Tibial nerve (tissue), 4 donors: ENCODE measurements around the gene QSOX2. TPM values are rescaled to one million over a fixed set of nuclear protein-coding genes. Genes with fewer than 3 reads are reported as not detected.

ENCODE experiments used
- DNase-seq, 2 donors: peaks; one replicate each; pipeline ENCODE4 v3.0.0-alpha.2; 2019; ENCODE audit warnings: low spot score in 2 of 2
- H3K27ac ChIP-seq, 4 donors: fragments of 200-600 bp; sonication (generic) in 3 of 4; one replicate each; pipeline ENCODE4 v1.5.1; 2017 to 2019; ENCODE audit warnings: mild to moderate bottlenecking in 1 of 4
- H3K27me3 ChIP-seq, 2 donors: fragments of 200-600 bp; sonication (generic) in 1 of 2; one replicate each; pipeline versions ENCODE4 v1.5.1 to v1.6.0; 2017 to 2019
- H3K36me3 ChIP-seq, 3 donors: fragments of 200-600 bp; sonication (generic); one replicate each; pipeline ENCODE4 v1.5.1; 2018 to 2019
- H3K4me1 ChIP-seq, 4 donors: fragments of 200-600 bp; sonication (generic) in 3 of 4; one replicate each; pipeline ENCODE4 v1.5.1; 2017 to 2019
- H3K4me3 ChIP-seq, 4 donors: fragments of 200-600 bp; sonication (generic) in 3 of 4; one replicate each; pipeline ENCODE4 v1.5.1; 2017 to 2019; ENCODE audit warnings: mild to moderate bottlenecking in 1 of 4, moderate library complexity in 1 of 4
- H3K9me3 ChIP-seq, 4 donors: fragments of 200-600 bp; sonication (generic) in 3 of 4; one replicate each; pipeline ENCODE4 v1.5.1; 2017 to 2019
- EP300 ChIP-seq, 2 donors: sonication (generic); formaldehyde crosslinking; IDR thresholded peaks; one replicate each; pipeline ENCODE4 v1.6.1; 2017; ENCODE audit warnings: antibody characterized with exemption in 2 of 2, mild to moderate bottlenecking in 1 of 2
- POLR2A ChIP-seq, 2 donors: fragments of 450-650 bp; IDR thresholded peaks; one replicate each; pipeline ENCODE4 v1.6.1; 2017; ENCODE audit warnings: antibody characterized with exemption in 2 of 2, mild to moderate bottlenecking in 2 of 2, moderate library complexity in 2 of 2
- whole genome bisulfite sequencing, 2 donors: methylation state at CpG; one replicate each; pipeline ENCODE4 v1.1.5; 2018; 5-methylcytosine and 5-hydroxymethylcytosine counted together
- total RNA-seq, 4 donors: library from RNA; depleted of rRNA; stranded (reverse); fragments of >200 nt; gene quantifications; one replicate each; pipeline ENCODE4 v1.1.0, GENCODE V29; 2016
- TF ChIP-seq, protein P1 (sequence below), 5 experiments: fragments of 200-600 bp in 3 of 5; fragments of 450-650 bp in 2 of 5; sonication (generic) in 3 of 5; IDR thresholded peaks; one replicate each; pipeline ENCODE4 v1.5.1; 2016 to 2019; ENCODE audit warnings: antibody characterized with exemption in 5 of 5, mild to moderate bottlenecking in 3 of 5, moderate library complexity in 2 of 5

The QSOX2 gene
- total RNA-seq, 4 donors from 2014 or later = 10.2 to 16.8 (median 11.8) TPM

DNA sequence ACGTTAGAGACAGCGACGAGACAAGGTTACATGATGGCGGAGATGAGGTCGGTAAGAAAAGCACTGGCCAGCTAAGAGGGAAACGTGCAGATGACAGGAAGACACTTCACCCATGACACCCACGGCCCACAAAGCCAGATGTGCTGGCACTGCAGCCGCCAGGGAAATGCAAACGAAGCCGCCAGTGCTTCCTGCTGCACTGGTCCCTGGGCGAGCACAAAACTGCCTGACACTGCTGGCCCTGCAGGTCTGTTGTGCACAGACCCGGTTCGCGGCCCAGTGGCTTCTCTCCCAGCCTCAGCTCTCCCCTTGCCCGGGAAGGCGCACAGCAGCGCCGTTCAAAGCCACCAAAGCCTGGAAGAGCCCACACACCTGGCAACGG, 20.3 kb downstream of the QSOX2 start:
- WGBS, 2 donors = 89% methylated on average over 16 to 19 of the region's 19 CpGs
- Histone ChIP-seq H3K4me1 (no peaks in the 10 kb centered on the region), H3K36me3 (peaks cover 0 to 63% (median 4%) of the 10 kb centered on the region in 3 donors), H3K27ac (peak overlapping the region in 1 of 4 donors; percentile 70), H3K27me3 (no peaks in the 10 kb centered on the region), H3K9me3 (no peaks in the 10 kb centered on the region), H3K4me3 (no peak overlapping the region)
- TF ChIP-seq EP300 (IDR thresholded peaks at IDR 0.05) (no peak), POLR2A (IDR thresholded peaks at IDR 0.05) (no peak)
- TF ChIP-seq, protein P1, sequence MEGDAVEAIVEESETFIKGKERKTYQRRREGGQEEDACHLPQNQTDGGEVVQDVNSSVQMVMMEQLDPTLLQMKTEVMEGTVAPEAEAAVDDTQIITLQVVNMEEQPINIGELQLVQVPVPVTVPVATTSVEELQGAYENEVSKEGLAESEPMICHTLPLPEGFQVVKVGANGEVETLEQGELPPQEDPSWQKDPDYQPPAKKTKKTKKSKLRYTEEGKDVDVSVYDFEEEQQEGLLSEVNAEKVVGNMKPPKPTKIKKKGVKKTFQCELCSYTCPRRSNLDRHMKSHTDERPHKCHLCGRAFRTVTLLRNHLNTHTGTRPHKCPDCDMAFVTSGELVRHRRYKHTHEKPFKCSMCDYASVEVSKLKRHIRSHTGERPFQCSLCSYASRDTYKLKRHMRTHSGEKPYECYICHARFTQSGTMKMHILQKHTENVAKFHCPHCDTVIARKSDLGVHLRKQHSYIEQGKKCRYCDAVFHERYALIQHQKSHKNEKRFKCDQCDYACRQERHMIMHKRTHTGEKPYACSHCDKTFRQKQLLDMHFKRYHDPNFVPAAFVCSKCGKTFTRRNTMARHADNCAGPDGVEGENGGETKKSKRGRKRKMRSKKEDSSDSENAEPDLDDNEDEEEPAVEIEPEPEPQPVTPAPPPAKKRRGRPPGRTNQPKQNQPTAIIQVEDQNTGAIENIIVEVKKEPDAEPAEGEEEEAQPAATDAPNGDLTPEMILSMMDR (IDR thresholded peaks at IDR 0.05) = no peak
- no peak for DNase-seq

DNA sequence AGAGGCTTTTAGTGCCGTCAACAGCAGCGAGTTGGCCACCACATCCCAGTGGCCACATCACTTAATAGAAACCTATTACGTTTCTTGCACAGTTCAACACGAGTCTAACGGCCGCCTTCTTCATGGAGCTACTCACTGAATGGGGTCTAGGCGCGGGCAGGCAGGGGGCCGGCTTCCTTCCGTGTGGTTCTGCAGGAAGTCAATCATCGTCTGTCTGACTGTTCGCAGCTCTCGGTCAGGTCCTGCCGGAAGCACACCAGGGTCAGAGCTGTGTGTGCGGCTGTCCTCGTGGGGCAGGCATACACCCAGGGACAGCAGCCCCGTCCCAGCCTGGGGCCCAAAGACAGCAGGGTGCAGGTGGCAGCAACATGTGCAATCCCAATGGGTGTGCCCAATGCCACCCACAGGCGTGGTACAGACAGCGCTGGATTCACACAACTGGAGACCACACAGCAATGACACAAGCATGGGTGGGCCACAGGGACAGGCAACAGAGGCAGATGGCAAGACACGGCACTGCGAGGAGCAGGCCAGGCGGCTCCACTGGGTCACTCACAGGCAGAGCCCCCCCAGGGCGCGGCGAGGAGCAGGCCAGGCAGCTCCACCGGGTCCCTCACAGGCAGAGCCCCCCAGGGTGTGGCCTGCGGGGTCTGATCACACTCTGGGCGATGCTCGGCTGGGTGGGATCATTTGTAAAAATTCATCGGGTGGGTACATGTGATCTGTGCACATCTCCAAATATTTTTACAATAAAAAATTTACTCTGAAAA, 21.6 kb downstream of the QSOX2 start:
- no peak overlapping the region for H3K27ac ChIP-seq
- 91 to 93% methylated on average over 27 to 30 of the region's 30 CpGs for WGBS, 2 donors
- H3K36me3 ChIP-seq = peaks cover 0 to 76% (median 5%) of the 10 kb centered on the region in 3 donors

DNA sequence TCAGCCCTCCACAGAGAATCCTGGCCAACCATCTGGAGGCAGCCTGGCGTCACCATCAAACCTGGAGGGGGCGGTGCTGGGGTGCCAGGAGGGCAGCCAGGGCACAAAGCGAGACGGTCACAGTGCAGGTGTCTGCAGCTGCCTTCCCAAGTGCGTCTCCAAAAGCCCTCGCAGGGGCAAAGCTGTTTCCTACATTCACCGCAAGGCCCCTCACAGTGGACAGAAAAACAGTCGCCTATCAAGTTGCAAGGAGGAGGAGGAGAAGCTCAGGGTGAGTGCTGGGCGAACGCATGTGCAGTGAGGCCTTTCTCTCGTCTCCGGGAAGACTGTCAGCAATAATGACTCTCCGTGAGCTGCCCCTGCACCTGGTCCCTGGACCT, 22.7 kb downstream of the QSOX2 start:
- H3K36me3 ChIP-seq = peaks cover 0 to 88% (median 15%) of the 10 kb centered on the region in 3 donors
- 91 to 94% methylated on average over 13 of the region's 13 CpGs for WGBS, 2 donors
- TF ChIP-seq, protein P1 (IDR thresholded peaks at IDR 0.05) = no peak
- TF ChIP-seq EP300 (IDR thresholded peaks at IDR 0.05) (no peak), POLR2A (IDR thresholded peaks at IDR 0.05) (no peak)
- no peak for DNase-seq
- no peak overlapping the region for H3K4me3 ChIP-seq
- no peaks in the 10 kb centered on the region for H3K27me3 ChIP-seq
- no peaks in the 10 kb centered on the region for H3K4me1 ChIP-seq
- H3K27ac ChIP-seq = no peak overlapping the region
- no peaks in the 10 kb centered on the region for H3K9me3 ChIP-seq

More for the DNA sequence above, 21.6 kb downstream of the QSOX2 start:
- H3K4me1 ChIP-seq = no peaks in the 10 kb centered on the region
- no peak for DNase-seq
- TF ChIP-seq EP300 (IDR thresholded peaks at IDR 0.05) (no peak), POLR2A (IDR thresholded peaks at IDR 0.05) (no peak)
- TF ChIP-seq, protein P1 (IDR thresholded peaks at IDR 0.05) = no peak
- no peaks in the 10 kb centered on the region for H3K27me3 ChIP-seq
- H3K9me3 ChIP-seq = no peaks in the 10 kb centered on the region
- H3K4me3 ChIP-seq = no peak overlapping the region

DNA sequence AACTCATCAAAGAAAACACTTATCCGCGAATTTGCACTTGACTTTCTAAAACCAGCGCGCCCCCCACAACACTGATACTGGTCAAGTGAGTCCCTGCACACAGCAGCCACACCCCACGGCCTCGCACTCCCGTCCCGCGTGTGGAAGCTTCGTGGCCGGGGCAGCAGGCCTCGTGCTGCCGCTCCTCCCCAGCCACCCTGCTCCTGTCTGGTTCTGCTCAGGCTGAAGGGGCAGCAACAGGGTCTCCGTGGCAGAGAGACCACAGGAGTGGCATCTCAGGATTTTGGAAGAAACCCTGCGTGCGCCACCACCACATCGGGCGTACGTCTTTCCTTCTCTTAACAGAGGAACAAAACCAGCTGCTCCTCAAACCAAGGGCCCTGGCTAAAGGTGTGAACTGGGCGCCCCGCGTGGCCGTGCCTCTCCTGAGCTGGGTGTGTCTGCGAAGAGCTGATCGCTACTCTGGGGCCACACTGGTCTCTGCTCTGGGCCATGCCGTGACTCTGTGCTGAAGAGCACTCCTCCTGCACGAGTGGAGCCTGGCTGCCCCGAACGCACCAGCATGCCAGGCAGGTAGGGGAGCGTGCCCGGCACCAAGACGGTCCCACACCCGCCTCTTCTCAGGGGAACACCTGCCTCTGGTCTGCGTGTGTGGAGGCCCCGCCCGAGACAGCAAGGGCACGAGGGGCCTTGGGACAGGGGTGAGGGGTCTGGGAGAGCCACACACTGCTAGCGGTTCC, 23.3 kb downstream of the QSOX2 start:
- TF ChIP-seq EP300 (IDR thresholded peaks at IDR 0.05) = no peak
- no peak for TF ChIP-seq POLR2A (IDR thresholded peaks at IDR 0.05)
- TF ChIP-seq, protein P1 (IDR thresholded peaks at IDR 0.05) = no peak
- H3K27ac ChIP-seq = no peak overlapping the region
- H3K27me3 ChIP-seq = no peaks in the 10 kb centered on the region
- H3K36me3 ChIP-seq = peaks cover 0 to 93% (median 15%) of the 10 kb centered on the region in 3 donors
- WGBS, 2 donors = 95% methylated on average over 28 to 33 of the region's 38 CpGs
- no peak for DNase-seq
- H3K4me3 ChIP-seq = no peak overlapping the region
- H3K9me3 ChIP-seq = no peaks in the 10 kb centered on the region
- H3K4me1 ChIP-seq = no peaks in the 10 kb centered on the region
